ENCODE results near the gene RNF17.
"Not testable (repeated sequence)": the region's sequence is repeated elsewhere in the genome, so short reads cannot be mapped to it uniquely, and the experiment has no call there.

Gene RNF17

GRCh38 chr13:24742294-24742693 lies 21.7 kb upstream of the RNF17 start:
- in situ Hi-C loops (cut with HindIII; ENCODE audit: low sequenced_read_pairs), result no loop called here

GRCh38 chr13:24742977-24743376 lies 21.0 kb upstream of the RNF17 start:
- in situ Hi-C loops (cut with HindIII; ENCODE audit: low sequenced_read_pairs), result no loop called here

- in situ Hi-C loops (cut with HindIII; ENCODE audit: low sequenced_read_pairs), result no loop called here
Measured at GRCh38 chr13:24744247-24744646, 19.7 kb upstream of the RNF17 start.

- in situ Hi-C loops (cut with HindIII; ENCODE audit: low sequenced_read_pairs), result no loop called here
Measured at GRCh38 chr13:24745516-24745860, 18.5 kb upstream of the RNF17 start.

- in situ Hi-C loops (cut with HindIII; ENCODE audit: low sequenced_read_pairs), result no loop called here
Measured at GRCh38 chr13:24745861-24746617, 17.9 kb upstream of the RNF17 start.

GRCh38 chr13:24746618-24747247 lies 17.2 kb upstream of the RNF17 start:
- in situ Hi-C loops (cut with HindIII; ENCODE audit: low sequenced_read_pairs), result no loop called here

- in situ Hi-C loops (cut with HindIII; ENCODE audit: low sequenced_read_pairs), result no loop called here
Measured at GRCh38 chr13:24747248-24748060, 16.5 kb upstream of the RNF17 start.

- in situ Hi-C loops (cut with HindIII; ENCODE audit: low sequenced_read_pairs), result no loop called here
Measured at GRCh38 chr13:24748061-24748400, 15.9 kb upstream of the RNF17 start.

GRCh38 chr13:24759197-24759596 lies 4.8 kb upstream of the RNF17 start:
- in situ Hi-C loops (cut with HindIII; ENCODE audit: low sequenced_read_pairs), result no loop called here

- in situ Hi-C loops (cut with HindIII; ENCODE audit: low sequenced_read_pairs), result no loop called here
Measured at GRCh38 chr13:24764276-24764630, 284 bp downstream of the RNF17 start.

- in situ Hi-C loops (cut with HindIII; ENCODE audit: low sequenced_read_pairs), result no loop called here
Measured at GRCh38 chr13:24777171-24777570, 13.2 kb downstream of the RNF17 start.

- in situ Hi-C loops (cut with HindIII; ENCODE audit: low sequenced_read_pairs), result loop anchor here (10.0 kb wide), 1 partner anchor 60 kb away; no protein-coding TSS in a partner anchor
Measured at GRCh38 chr13:24784319-24784718, 20.4 kb downstream of the RNF17 start.

- in situ Hi-C loops (cut with HindIII; ENCODE audit: low sequenced_read_pairs), result loop anchor here (10.0 kb wide), 1 partner anchor 56 kb away; no protein-coding TSS in a partner anchor
Measured at GRCh38 chr13:24788538-24788937, 24.6 kb downstream of the RNF17 start.

GRCh38 chr13:24802074-24802473 lies 38.1 kb downstream of the RNF17 start:
- in situ Hi-C loops (cut with HindIII; ENCODE audit: low sequenced_read_pairs), result no loop called here

- in situ Hi-C loops (cut with HindIII; ENCODE audit: low sequenced_read_pairs), result no loop called here
Measured at GRCh38 chr13:24821207-24821606, 57.2 kb downstream of the RNF17 start.

GRCh38 chr13:24822640-24823039 lies 58.7 kb downstream of the RNF17 start:
- in situ Hi-C loops (cut with HindIII; ENCODE audit: low sequenced_read_pairs), result no loop called here

- in situ Hi-C loops (cut with HindIII; ENCODE audit: low sequenced_read_pairs), result not testable (repeated sequence)
Measured at GRCh38 chr13:24823122-24823710, 59.2 kb downstream of the RNF17 start.

GRCh38 chr13:24827799-24828198 lies 63.8 kb downstream of the RNF17 start:
- in situ Hi-C loops (cut with HindIII; ENCODE audit: low sequenced_read_pairs), result no loop called here

- in situ Hi-C loops (cut with HindIII; ENCODE audit: low sequenced_read_pairs), result no loop called here
Measured at GRCh38 chr13:24834902-24835510, 71.0 kb downstream of the RNF17 start.

GRCh38 chr13:24837528-24837927 lies 73.6 kb downstream of the RNF17 start:
- in situ Hi-C loops (cut with HindIII; ENCODE audit: low sequenced_read_pairs), result not testable (repeated sequence)
